MM.1S (cell line): ENCODE data around the gene ZSWIM9.

ENCODE experiments used
- DNase-seq: peaks from one replicate; pipeline ENCODE4 v3.0.0-alpha.2; 2015
- H2AFZ ChIP-seq: fragments of 300-600 bp; sonication (generic); 2 replicates; pipeline ENCODE4 v1.6.0; 2016; ENCODE audit warnings: antibody characterized with exemption, low read length
- H3F3A ChIP-seq: fragments of 300-600 bp; sonication (generic); 2 replicates; pipeline ENCODE4 v1.6.1; 2016; ENCODE audit warnings: mild to moderate bottlenecking, antibody characterized with exemption, low read length, moderate library complexity, mixed read lengths; ENCODE audit not compliant: insufficient read depth
- H3K27ac ChIP-seq: fragments of 300-600 bp; sonication (generic); 2 replicates; pipeline ENCODE4 v1.5.1; 2016; ENCODE audit warnings: mild to moderate bottlenecking, low read length
- H3K27me3 ChIP-seq: fragments of 300-600 bp; sonication (generic); replicated peaks from 2 replicates; pipeline ENCODE4 v1.6.0; 2016; ENCODE audit warnings: low read length; ENCODE audit not compliant: insufficient read depth
- H3K36me3 ChIP-seq: fragments of 300-600 bp; sonication (generic); replicated peaks from 2 replicates; pipeline ENCODE4 v1.6.1; 2016; ENCODE audit warnings: mild to moderate bottlenecking, low read length, mixed read lengths; ENCODE audit not compliant: insufficient read depth
- H3K4me1 ChIP-seq: fragments of 300-600 bp; sonication (generic); 2 replicates; pipeline ENCODE4 v1.6.1; 2016; ENCODE audit warnings: low read length, mixed read lengths
- H3K4me2 ChIP-seq: fragments of 300-600 bp; sonication (generic); 2 replicates; pipeline ENCODE4 v1.6.0; 2016; ENCODE audit warnings: low read depth, low read length
- H3K4me3 ChIP-seq: fragments of 300-600 bp; sonication (generic); 2 replicates; pipeline ENCODE4 v1.5.1; 2016; ENCODE audit warnings: low read length, mixed read lengths
- H3K79me2 ChIP-seq: fragments of 300-600 bp; sonication (generic); 2 replicates; pipeline ENCODE4 v1.6.1; 2016; ENCODE audit warnings: mixed run types, low read length, mixed read lengths
- H3K9ac ChIP-seq: fragments of 300-600 bp; sonication (generic); 2 replicates; pipeline ENCODE4 v1.6.1; 2016; ENCODE audit warnings: low read length, mixed read lengths
- H3K9me2 ChIP-seq: fragments of 300-600 bp; sonication (generic); replicated peaks from 2 replicates; pipeline ENCODE4 v1.6.1; 2016; ENCODE audit warnings: mild to moderate bottlenecking, low read length, mixed read lengths; ENCODE audit not compliant: insufficient read depth
- H3K9me3 ChIP-seq: fragments of 300-600 bp; sonication (generic); replicated peaks from 2 replicates; pipeline ENCODE4 v1.6.1; 2016; ENCODE audit warnings: mild to moderate bottlenecking, low read length, mixed read lengths; ENCODE audit not compliant: insufficient read depth
- H4K20me1 ChIP-seq: fragments of 300-600 bp; sonication (generic); 2 replicates; pipeline ENCODE4 v1.6.1; 2016; ENCODE audit warnings: mild to moderate bottlenecking, low read length, moderate library complexity, mixed read lengths; ENCODE audit not compliant: insufficient read depth
- EZH2 ChIP-seq: fragments of 300-600 bp; sonication (generic); optimal IDR thresholded peaks from 2 replicates; pipeline ENCODE3; 2017; ENCODE audit warnings: low read depth, mild to moderate bottlenecking, antibody characterized with exemption, low read length, mixed read lengths
- EZH2phosphoT487 ChIP-seq: fragments of 300-600 bp; sonication (generic); IDR thresholded peaks from 2 replicates; pipeline ENCODE4 v1.6.1; 2018; ENCODE audit warnings: antibody characterized with exemption, low read length
- TF ChIP-seq, protein P1 (sequence below): fragments of 300-600 bp; sonication (generic); IDR thresholded peaks from 2 replicates; pipeline ENCODE4 v1.5.1; 2016; ENCODE audit warnings: antibody characterized with exemption, low read length, mixed read lengths

Gene ZSWIM9

DNA sequence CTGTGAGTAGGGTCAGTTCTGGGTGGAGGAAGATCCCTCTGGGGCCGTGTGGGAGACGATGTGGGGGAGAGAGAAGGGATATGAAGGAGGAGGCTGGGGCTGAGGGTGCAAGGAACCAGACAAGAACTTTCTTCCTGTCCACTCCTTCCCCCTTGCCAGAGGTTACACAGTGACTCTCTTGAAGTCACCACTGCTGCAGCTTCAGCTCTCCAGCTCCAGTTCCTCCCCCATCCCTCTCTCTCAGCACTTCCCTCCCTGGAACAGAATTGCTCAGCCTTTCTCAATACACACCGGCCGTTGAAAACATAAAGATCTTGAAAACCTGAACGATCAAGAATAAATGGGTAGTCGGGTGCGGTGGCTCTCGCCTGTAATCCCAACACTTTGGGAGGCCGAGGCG, 5.1 kb downstream of the ZSWIM9 start:
- H3K9ac ChIP-seq: no peak overlapping the region
- H3K27me3 ChIP-seq: no peaks in the 10 kb centered on the region
- peaks cover 12% of the 10 kb centered on the region for H3K4me1 ChIP-seq
- no peaks in the 10 kb centered on the region for H3K9me3 ChIP-seq
- H3K9me2 ChIP-seq: no peaks in the 10 kb centered on the region
- H3K36me3 ChIP-seq: no peaks in the 10 kb centered on the region
- no peak overlapping the region for H3K27ac ChIP-seq
- H3K4me2 ChIP-seq: no peak overlapping the region
- peaks cover 16% of the 10 kb centered on the region for H3K79me2 ChIP-seq
- H2AFZ ChIP-seq: no peak overlapping the region
- no peaks in the 10 kb centered on the region for H4K20me1 ChIP-seq
- TF ChIP-seq, protein P1, sequence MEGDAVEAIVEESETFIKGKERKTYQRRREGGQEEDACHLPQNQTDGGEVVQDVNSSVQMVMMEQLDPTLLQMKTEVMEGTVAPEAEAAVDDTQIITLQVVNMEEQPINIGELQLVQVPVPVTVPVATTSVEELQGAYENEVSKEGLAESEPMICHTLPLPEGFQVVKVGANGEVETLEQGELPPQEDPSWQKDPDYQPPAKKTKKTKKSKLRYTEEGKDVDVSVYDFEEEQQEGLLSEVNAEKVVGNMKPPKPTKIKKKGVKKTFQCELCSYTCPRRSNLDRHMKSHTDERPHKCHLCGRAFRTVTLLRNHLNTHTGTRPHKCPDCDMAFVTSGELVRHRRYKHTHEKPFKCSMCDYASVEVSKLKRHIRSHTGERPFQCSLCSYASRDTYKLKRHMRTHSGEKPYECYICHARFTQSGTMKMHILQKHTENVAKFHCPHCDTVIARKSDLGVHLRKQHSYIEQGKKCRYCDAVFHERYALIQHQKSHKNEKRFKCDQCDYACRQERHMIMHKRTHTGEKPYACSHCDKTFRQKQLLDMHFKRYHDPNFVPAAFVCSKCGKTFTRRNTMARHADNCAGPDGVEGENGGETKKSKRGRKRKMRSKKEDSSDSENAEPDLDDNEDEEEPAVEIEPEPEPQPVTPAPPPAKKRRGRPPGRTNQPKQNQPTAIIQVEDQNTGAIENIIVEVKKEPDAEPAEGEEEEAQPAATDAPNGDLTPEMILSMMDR: no peak
- no peak for TF ChIP-seq EZH2
- no peak for TF ChIP-seq EZH2phosphoT487
- DNase-seq: no peak
- no peak overlapping the region for H3K4me3 ChIP-seq
- H3F3A ChIP-seq: peaks cover 7% of the 10 kb centered on the region

DNA sequence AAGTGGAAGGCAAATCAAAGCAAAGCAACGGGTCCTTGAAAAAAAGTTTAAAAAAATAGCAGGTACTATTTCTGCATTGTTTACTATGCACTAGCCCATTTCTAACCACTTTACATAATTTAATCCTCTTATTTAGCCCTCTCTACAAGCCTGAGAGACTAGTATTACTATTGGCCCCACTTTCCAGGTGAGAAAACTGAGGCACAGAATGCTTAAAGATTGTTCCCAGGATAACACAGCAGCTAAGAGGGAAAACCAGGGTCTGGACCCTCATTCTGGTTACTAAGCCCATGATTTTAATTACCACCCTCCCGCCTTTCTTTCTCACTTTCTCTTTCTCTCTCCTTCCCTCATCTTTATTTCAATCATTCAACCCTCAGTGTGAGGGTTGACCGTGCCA, 5.7 kb downstream of the ZSWIM9 start:
- peaks cover 10% of the 10 kb centered on the region for H3K4me1 ChIP-seq
- H3K9ac ChIP-seq: no peak overlapping the region
- H3K27ac ChIP-seq: no peak overlapping the region
- peaks cover 10% of the 10 kb centered on the region for H3K79me2 ChIP-seq
- H3K4me3 ChIP-seq: no peak overlapping the region
- peaks cover 7% of the 10 kb centered on the region for H3F3A ChIP-seq
- no peak overlapping the region for H2AFZ ChIP-seq
- no peak for DNase-seq
- H3K9me3 ChIP-seq: no peaks in the 10 kb centered on the region
- no peaks in the 10 kb centered on the region for H3K9me2 ChIP-seq
- TF ChIP-seq EZH2phosphoT487 (no peak), EZH2 (no peak)
- TF ChIP-seq, protein P1: no peak
- no peaks in the 10 kb centered on the region for H3K27me3 ChIP-seq
- H4K20me1 ChIP-seq: no peaks in the 10 kb centered on the region
- no peaks in the 10 kb centered on the region for H3K36me3 ChIP-seq
- no peak overlapping the region for H3K4me2 ChIP-seq

DNA sequence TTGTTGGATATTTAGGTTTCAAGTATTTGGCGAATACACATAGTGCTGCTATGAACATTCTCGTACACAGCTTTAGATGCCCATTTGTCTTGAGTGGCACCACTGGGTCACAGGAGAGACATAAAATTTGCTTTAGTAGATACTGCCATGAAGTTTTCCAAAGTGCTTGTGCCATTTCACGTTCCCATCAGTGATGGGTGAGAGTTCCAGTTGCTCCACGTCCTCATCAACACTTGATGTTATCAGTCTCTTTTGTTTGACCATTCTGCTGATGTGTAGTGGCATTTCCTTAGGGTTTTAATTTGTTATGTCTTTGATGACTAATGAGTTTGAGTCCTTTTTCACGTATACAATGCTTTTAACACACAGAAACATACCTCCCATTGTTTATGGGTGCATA, 11.0 kb downstream of the ZSWIM9 start:
- Histone ChIP-seq H3K4me1 (no peaks in the 10 kb centered on the region), H3K9ac (no peak overlapping the region), H3K9me2 (no peaks in the 10 kb centered on the region), H3K4me3 (no peak overlapping the region), H2AFZ (no peak overlapping the region), H3K36me3 (no peaks in the 10 kb centered on the region), H3K79me2 (no peaks in the 10 kb centered on the region), H3K9me3 (no peaks in the 10 kb centered on the region), H3K27me3 (no peaks in the 10 kb centered on the region), H3F3A (no peaks in the 10 kb centered on the region), H3K4me2 (no peak overlapping the region), H3K27ac (no peak overlapping the region), H4K20me1 (no peaks in the 10 kb centered on the region)
- TF ChIP-seq EZH2 (no peak), EZH2phosphoT487 (no peak)
- TF ChIP-seq, protein P1: no peak
- DNase-seq: no peak

DNA sequence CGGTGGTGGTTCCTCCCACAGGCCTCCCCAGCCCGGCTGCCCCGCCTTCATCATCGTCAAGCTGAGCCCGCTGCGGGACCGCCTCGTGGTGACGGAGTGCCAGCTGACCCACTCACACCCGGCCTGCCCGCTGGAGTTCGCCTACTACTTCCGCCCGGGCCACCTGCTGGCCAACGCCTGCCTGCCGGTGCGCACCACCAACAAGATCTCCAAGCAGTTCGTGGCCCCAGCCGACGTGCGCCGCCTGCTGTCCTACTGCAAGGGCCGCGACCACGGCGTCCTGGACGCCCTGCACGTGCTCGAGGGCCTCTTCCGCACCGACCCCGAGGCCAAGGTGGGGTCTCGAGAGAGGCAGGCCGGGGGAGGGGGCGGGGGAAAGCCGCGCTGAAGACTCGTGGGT, 12.0 kb downstream of the ZSWIM9 start:
- Histone ChIP-seq H3K9ac (no peak overlapping the region), H4K20me1 (no peaks in the 10 kb centered on the region), H3F3A (no peaks in the 10 kb centered on the region), H3K9me3 (no peaks in the 10 kb centered on the region), H3K9me2 (no peaks in the 10 kb centered on the region), H3K79me2 (no peaks in the 10 kb centered on the region), H3K36me3 (no peaks in the 10 kb centered on the region), H3K4me2 (no peak overlapping the region), H3K4me1 (no peaks in the 10 kb centered on the region), H3K4me3 (no peak overlapping the region), H3K27ac (no peak overlapping the region), H3K27me3 (no peaks in the 10 kb centered on the region), H2AFZ (no peak overlapping the region)
- no peak for DNase-seq
- no peak for TF ChIP-seq EZH2phosphoT487
- TF ChIP-seq, protein P1: no peak
- TF ChIP-seq EZH2: no peak
